Stimulated activated CD4-positive, alpha-beta T cell treated with anti-CD3 and anti-CD28 coated beads, Interleukin-12 subunit alpha, Interleukin-12 subunit beta, amount 100 ng/mL, for 24 hours (primary cell): ENCODE measurements around the gene GPX3.

ENCODE experiments used
- DNase-seq, 2 experiments: peaks; one replicate each; pipeline ENCODE4 v3.0.0-alpha.2; 2020; ENCODE audit warnings: low read depth in 2 of 2

Gene GPX3

DNA sequence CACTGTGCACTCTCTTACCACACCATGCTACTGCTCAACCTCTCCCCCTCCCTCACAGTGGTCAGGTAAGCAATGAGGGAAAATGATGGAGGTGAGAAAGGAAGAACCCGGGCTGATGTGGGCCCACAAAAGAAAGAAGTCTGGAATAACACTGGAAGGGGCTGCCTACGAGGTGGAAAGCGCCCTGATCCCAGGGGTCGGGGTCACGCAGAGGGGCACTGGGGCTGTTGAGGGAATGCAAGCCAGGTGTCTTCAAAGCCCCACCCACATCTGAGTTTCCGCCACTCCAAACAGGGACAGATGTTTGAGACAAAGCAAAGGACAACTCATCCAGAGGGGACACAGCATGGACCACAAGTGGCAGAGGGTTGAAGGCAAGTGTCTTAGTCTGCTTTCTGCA is 56.2 kb downstream of the GPX3 start:
- no peak for DNase-seq

GRCh38 chr5:151077419-151077818 is 57.0 kb downstream of the GPX3 start:
- DNase-seq: no peak

DNA sequence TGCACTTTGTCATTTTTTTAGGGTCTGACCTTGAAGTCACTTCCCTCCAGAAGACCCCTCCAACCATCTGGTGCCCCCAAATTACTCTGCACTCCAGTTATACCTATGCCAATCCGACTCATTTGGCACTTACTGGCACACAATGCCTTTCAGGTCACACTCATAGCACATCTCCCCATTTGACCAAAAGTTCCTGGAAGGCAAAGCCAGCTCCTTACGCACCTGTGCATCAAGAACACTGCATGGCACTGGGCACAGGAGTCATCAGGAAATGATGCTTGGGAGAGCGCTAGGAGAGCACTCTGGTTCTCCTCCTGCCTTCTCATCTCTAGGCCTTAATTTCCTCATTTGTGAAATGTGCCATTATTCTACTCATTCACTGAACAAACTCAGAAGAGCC is 57.6 kb downstream of the GPX3 start:
- no peak for DNase-seq
